Activated naive CD8-positive, alpha-beta T cell (primary cell): ENCODE measurements around the gene RNF17.
A peak's percentile ranks its signal among the peaks of the same experiment; 100 is the strongest.

Experiments
- H3K27ac Mint-ChIP-seq: one replicate; pipeline ENCODE4 v1.8.0; 2021; ENCODE audit warnings: mixed read lengths
- H3K27me3 Mint-ChIP-seq: one replicate; pipeline ENCODE4 v1.8.0; 2021; ENCODE audit warnings: mixed read lengths
- H3K36me3 Mint-ChIP-seq: one replicate; pipeline ENCODE4 v1.8.0; 2021; ENCODE audit warnings: mixed read lengths
- H3K4me1 Mint-ChIP-seq: one replicate; pipeline ENCODE4 v1.8.0; 2021; ENCODE audit warnings: low read depth, mixed read lengths
- H3K4me3 Mint-ChIP-seq: one replicate; pipeline ENCODE4 v1.8.0; 2021; ENCODE audit warnings: mild to moderate bottlenecking, mixed read lengths
- H3K9me3 Mint-ChIP-seq: one replicate; pipeline ENCODE4 v1.8.0; 2021; ENCODE audit warnings: low read depth, mixed read lengths

Gene RNF17

DNA sequence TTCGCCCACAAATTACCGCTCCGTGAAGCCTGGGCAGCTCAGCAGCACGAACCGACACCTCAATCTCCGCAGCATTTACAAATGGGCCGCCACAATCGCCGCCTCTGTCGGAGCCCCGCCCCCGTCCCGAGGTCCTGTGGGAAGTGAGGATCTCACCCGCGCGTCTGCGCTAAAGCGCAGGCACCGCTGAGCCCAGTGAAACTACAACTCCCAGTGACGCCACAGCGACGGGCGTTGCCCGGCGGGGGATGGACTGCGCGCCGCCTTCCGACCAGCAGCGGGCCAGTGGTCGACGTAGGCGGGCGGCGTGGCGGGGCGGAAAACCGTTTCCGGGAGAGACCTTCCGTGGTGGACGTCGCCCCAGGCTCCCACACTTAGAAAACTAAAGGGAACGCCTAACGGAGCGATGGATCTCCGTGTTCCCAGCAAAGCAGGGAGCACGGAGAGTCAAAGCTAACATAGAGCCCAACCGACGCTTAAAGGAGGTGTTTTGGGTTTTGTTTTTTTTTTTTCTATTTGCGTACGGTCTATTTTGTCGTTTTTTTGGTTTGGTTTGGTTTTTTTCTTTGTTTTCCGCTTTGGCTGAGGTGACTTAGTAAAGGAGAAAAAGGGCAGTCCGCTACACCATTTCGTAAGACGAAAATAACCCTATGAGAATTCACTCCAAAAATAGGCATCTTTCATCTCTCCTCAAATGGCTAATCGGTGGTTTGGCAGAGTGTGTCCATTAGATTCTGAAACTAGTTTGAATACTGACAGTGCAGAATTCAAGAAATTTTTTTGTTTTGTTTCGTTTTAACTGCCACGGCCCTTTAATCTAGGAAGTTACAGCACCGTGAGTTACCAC is 159.0 kb downstream of the RNF17 start:
- no peaks in the 10 kb centered on the region for H3K9me3 Mint-ChIP-seq
- no peaks in the 10 kb centered on the region for H3K36me3 Mint-ChIP-seq
- H3K27me3 Mint-ChIP-seq: no peaks in the 10 kb centered on the region
- H3K27ac Mint-ChIP-seq: peak overlapping the region; percentile 90
- peaks cover 13% of the 10 kb centered on the region for H3K4me1 Mint-ChIP-seq
- peak overlapping the region; percentile 97 for H3K4me3 Mint-ChIP-seq

DNA sequence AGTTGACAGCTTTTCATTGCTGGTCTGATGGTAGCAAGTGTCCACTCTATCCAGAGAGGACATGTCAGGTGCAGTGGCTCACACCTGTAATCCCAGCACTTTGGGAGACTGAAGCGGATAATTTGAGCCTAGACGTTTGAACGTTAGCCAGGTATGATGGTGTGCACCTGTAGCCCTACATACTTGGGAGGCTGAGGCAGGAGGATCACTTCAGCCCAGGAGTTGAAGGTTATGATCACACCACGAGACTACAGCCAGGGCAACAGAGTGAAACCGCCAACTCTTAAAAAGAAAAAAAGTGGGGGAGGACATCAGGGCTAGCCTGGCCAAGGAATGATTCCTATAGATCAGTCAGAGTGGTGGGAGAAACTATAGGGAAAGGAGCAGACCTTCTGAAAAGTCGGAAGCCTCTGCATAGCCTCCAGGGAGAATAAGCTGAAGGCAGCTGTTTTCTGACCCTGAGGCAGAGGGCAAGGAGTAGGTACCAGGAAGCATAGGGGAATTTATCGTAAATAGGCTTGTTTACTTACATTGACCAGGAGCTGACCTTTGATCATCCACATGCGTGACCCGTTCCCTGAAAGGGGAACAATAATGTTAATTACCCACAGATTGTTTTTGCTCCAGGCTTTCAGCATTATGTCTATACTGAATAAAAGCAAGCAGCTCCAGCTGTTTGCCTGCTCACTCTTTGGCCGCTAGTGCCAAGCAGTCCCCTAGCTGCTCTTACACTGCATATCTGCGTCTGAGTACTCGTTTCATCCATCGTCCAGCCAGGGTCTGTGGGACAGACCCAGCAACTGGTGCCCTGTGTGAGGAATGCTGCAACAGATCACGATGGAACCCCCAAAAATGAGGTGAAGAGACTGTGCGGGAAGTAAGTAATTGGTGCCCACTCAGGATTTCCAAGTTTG is 161.6 kb downstream of the RNF17 start:
- Mint-ChIP-seq H3K9me3 (no peaks in the 10 kb centered on the region), H3K4me3 (no peak overlapping the region), H3K27ac (no peak overlapping the region), H3K36me3 (peaks cover 2% of the 10 kb centered on the region), H3K4me1 (peaks cover 13% of the 10 kb centered on the region), H3K27me3 (no peaks in the 10 kb centered on the region)

DNA sequence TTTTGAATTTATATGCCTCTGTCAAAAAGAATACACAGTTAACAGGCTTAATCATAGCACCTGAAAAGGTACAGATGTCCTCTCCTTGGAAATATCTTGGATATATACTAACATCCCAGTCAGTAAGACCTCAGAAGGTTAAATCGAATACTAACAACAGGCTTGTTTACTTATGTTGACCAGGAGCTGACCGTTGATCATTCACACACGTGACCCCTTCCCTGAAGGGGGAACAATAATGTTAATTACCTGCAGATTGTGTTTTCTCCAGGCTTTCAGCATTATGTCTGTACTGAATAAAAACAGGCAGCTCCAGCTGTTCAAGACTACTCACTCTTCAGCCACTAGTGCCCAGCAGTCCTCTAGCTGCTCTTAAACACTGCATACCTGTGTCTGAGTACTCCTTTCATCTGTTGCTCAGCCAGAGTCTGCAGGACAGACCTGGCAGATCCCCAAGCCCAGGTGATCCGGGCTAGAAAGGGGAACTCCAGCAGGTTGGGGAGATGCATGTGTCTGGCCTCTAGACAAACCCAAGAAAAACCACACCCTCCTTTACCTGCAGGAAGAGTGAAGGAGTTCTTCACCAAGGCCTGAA is 163.9 kb downstream of the RNF17 start:
- no peak overlapping the region for H3K27ac Mint-ChIP-seq
- peaks cover 2% of the 10 kb centered on the region for H3K36me3 Mint-ChIP-seq
- no peak overlapping the region for H3K4me3 Mint-ChIP-seq
- H3K27me3 Mint-ChIP-seq: peaks cover 6% of the 10 kb centered on the region
- H3K4me1 Mint-ChIP-seq: peaks cover 7% of the 10 kb centered on the region
- no peaks in the 10 kb centered on the region for H3K9me3 Mint-ChIP-seq

DNA sequence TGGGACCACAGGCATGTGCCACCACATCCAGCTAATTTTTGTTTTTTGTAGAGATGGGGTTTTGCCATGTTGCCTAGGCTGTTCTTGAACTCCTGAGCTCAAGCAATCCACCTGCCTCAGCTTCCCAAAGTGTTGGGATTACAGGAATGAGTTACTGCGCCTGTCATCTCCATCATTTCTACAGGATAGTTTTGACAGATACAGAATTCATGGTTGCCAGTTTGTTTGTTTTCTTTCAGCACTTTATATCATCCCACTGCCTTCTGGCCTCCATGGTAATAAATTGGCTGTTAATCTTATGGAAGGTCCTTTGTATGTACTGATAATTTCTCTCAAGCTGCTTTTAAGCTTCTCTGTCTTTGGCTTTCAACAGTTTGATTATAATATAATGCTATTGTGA is 165.2 kb downstream of the RNF17 start:
- H3K27ac Mint-ChIP-seq: no peak overlapping the region
- peaks cover 11% of the 10 kb centered on the region for H3K27me3 Mint-ChIP-seq
- peaks cover 3% of the 10 kb centered on the region for H3K4me1 Mint-ChIP-seq
- H3K36me3 Mint-ChIP-seq: peaks cover 2% of the 10 kb centered on the region
- H3K4me3 Mint-ChIP-seq: no peak overlapping the region
- no peaks in the 10 kb centered on the region for H3K9me3 Mint-ChIP-seq
